ENCODE measurements around the gene GABRG3.

GABRG3 gene

GRCh38 chr15:27232876-27233275 is 261.9 kb downstream of the GABRG3 start:
- no peak for ATAC-seq
- TF ChIP-seq RARB (CRISPR knock-in tag; IDR thresholded peaks at IDR 0.05) (no peak), TSHZ2 (CRISPR knock-in tag; IDR thresholded peaks at IDR 0.05) (no peak), ARNTL (CRISPR knock-in tag; IDR thresholded peaks at IDR 0.05; ENCODE audit: borderline replicate concordance, low read depth) (no peak), OSR1 (CRISPR knock-in tag; IDR thresholded peaks at IDR 0.05) (no peak), TOX (CRISPR knock-in tag; IDR thresholded peaks at IDR 0.05; ENCODE audit: borderline replicate concordance) (no peak), CSRNP3 (CRISPR knock-in tag; IDR thresholded peaks at IDR 0.05) (no peak), PPARA (CRISPR knock-in tag; IDR thresholded peaks at IDR 0.05; ENCODE audit: borderline replicate concordance) (no peak), CSDC2 (CRISPR knock-in tag; IDR thresholded peaks at IDR 0.05) (no peak), CREB5 (CRISPR knock-in tag; IDR thresholded peaks at IDR 0.05; ENCODE audit: low read depth) (no peak), SNAI2 (CRISPR knock-in tag; IDR thresholded peaks at IDR 0.05) (no peak), ZNF70 (CRISPR knock-in tag; IDR thresholded peaks at IDR 0.05) (no peak)

- ATAC-seq = no peak
- no peak for TF ChIP-seq POU6F1 (CRISPR knock-in tag; IDR thresholded peaks at IDR 0.05; ENCODE audit: borderline replicate concordance, low read depth)
- no peak for TF ChIP-seq OSR1 (CRISPR knock-in tag; IDR thresholded peaks at IDR 0.05)
- TF ChIP-seq ZNF565 (CRISPR knock-in tag; conservative IDR thresholded peaks at IDR 0.05; ENCODE audit: low read depth) = no peak
- no peak for TF ChIP-seq ZFP3 (CRISPR knock-in tag; IDR thresholded peaks at IDR 0.05)
- no peak for TF ChIP-seq ZNF8 (CRISPR knock-in tag; IDR thresholded peaks at IDR 0.05)
- no peak for TF ChIP-seq ISL1 (CRISPR knock-in tag; IDR thresholded peaks at IDR 0.05)
- TF ChIP-seq ZFP30 (CRISPR knock-in tag; IDR thresholded peaks at IDR 0.05) = no peak
Observed at GRCh38 chr15:27234593-27234992, 263.6 kb downstream of the GABRG3 start.

GRCh38 chr15:27235161-27235560 is 264.2 kb downstream of the GABRG3 start:
- TF ChIP-seq ARNTL (CRISPR knock-in tag; IDR thresholded peaks at IDR 0.05; ENCODE audit: borderline replicate concordance, low read depth) (no peak), ESRRG (CRISPR knock-in tag; IDR thresholded peaks at IDR 0.05) (no peak), ZFP3 (CRISPR knock-in tag; IDR thresholded peaks at IDR 0.05) (no peak), BACH2 (CRISPR knock-in tag; IDR thresholded peaks at IDR 0.05; ENCODE audit: borderline replicate concordance) (no peak), CSDC2 (CRISPR knock-in tag; IDR thresholded peaks at IDR 0.05) (no peak), ZNF70 (CRISPR knock-in tag; IDR thresholded peaks at IDR 0.05) (no peak), GLIS3 (CRISPR knock-in tag; IDR thresholded peaks at IDR 0.05) (no peak), PATZ1 (CRISPR knock-in tag; IDR thresholded peaks at IDR 0.05; ENCODE audit: borderline replicate concordance) (no peak), CSRNP3 (CRISPR knock-in tag; IDR thresholded peaks at IDR 0.05) (no peak), POU6F1 (CRISPR knock-in tag; IDR thresholded peaks at IDR 0.05; ENCODE audit: borderline replicate concordance, low read depth) (no peak), ZFP30 (CRISPR knock-in tag; IDR thresholded peaks at IDR 0.05) (no peak), OSR1 (CRISPR knock-in tag; IDR thresholded peaks at IDR 0.05) (no peak), TSHZ2 (CRISPR knock-in tag; IDR thresholded peaks at IDR 0.05) (no peak), ISL1 (CRISPR knock-in tag; IDR thresholded peaks at IDR 0.05) (no peak), RARB (CRISPR knock-in tag; IDR thresholded peaks at IDR 0.05) (no peak), PPARA (CRISPR knock-in tag; IDR thresholded peaks at IDR 0.05; ENCODE audit: borderline replicate concordance) (no peak), ZC3H10 (CRISPR knock-in tag; IDR thresholded peaks at IDR 0.05) (no peak), ZNF565 (CRISPR knock-in tag; conservative IDR thresholded peaks at IDR 0.05; ENCODE audit: low read depth) (no peak)
- no peak for ATAC-seq

Data from SK-N-SH treated with all-trans-retinoic acid at 6 μM for 48 hours (cell line).